ENCODE results near the gene MVB12B.
"Not testable (repeated sequence)": the region's sequence is repeated elsewhere in the genome, so short reads cannot be mapped to it uniquely, and the experiment has no call there.

MVB12B gene

DNA sequence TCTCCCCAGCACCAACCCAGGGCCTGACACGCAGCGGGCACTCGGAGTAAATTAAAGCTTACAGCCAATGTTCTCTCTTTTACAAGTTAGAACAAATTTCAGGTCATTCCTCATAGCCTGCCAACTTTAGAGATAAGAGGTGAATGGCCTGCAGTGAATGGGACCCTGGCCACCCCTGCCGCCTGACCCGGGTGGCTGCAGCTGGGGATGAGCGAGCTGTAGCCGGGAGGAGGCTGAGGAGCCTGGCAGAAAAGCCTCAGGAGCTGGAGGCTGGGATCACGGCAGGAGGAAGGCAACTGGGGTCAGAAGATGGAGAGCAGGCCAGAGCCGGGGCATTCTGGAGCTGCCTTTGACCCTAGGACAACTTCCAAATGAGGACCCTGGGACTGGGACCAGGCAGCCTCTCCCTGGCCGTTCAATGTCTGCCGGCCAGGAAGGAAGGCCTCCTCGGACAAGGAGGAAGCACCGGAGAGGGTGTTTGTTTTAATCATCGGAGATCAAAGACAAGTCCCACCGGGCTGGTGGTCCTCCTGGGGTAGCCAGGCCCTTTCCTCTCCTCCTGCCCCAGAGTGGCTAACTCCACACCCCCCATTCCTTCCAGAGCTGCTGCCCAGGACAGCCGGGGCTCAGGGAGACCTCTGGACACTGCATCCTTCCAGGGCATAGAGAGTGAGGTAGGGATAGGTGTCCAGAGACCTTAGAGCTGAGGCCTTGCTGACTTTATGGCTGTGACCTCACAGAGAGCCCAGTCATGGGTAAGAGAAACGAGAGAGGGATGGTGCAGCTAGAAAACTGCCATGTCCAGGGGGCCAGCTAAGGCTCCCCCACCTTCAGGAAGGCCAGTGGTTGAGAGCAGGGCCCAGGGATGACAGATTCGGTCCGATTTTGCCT, 199.8 kb downstream of the MVB12B start:
- DNase-seq: no peak

- no peak for DNase-seq
Observed at GRCh38 chr9:126527109-126527825, 200.6 kb downstream of the MVB12B start.

DNA sequence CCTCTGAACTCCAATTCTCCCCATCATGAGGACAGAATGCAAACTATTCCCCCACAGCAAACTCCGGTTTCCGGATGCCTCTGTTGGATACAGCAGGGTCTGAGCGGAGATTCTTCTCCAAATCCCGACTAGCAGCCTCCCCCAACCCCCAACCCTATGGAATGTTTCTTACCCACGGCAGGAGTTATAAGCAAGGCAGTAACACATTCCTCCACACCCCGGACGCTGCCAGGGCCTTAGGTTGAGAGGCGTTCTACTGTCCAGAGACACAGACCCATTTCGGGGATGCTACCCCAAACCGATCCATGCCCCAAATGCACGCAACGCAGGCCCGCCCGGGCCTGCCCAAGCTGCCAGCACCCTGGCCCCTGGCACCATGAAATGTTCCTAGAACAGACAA, 201.5 kb downstream of the MVB12B start:
- no peak for DNase-seq

GRCh38 chr9:126528915-126529314, 202.3 kb downstream of the MVB12B start:
- no peak for DNase-seq

DNA sequence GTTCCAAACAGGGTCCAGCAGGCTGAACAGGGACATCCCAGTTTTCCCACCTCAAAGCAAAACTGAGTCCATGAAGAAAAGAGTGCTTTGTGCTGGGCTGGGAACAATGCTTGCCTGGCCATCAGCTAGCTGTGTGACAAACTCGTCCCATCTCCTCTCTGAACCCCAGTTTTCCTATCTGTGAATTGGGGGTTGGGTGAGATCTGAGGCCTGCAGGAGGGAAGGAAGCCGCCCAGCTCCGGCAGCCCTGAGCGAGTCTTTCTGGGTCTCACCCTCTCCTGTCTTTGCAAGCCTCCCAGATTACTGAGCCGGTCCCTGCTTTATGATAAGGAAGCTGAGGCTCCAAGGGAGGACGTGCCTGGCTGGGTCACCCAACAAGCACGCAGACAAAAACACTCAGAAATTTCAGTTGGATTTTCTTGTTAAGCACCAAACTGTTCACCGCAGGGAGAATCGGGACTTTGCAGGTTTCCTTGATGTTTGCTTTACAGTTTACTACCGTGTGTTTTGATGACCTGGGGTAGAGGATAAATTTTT, 204.5 kb downstream of the MVB12B start:
- no peak for DNase-seq

GRCh38 chr9:126531591-126531990, 205.0 kb downstream of the MVB12B start:
- DNase-seq: no peak

- DNase-seq: no peak
Observed at GRCh38 chr9:126532019-126532462, 205.4 kb downstream of the MVB12B start.

GRCh38 chr9:126532489-126532888, 205.9 kb downstream of the MVB12B start:
- DNase-seq: no peak

- no peak for DNase-seq
Observed at GRCh38 chr9:126532951-126533925, 206.6 kb downstream of the MVB12B start.

- no peak for DNase-seq
Observed at GRCh38 chr9:126533926-126534310, 207.3 kb downstream of the MVB12B start.

DNA sequence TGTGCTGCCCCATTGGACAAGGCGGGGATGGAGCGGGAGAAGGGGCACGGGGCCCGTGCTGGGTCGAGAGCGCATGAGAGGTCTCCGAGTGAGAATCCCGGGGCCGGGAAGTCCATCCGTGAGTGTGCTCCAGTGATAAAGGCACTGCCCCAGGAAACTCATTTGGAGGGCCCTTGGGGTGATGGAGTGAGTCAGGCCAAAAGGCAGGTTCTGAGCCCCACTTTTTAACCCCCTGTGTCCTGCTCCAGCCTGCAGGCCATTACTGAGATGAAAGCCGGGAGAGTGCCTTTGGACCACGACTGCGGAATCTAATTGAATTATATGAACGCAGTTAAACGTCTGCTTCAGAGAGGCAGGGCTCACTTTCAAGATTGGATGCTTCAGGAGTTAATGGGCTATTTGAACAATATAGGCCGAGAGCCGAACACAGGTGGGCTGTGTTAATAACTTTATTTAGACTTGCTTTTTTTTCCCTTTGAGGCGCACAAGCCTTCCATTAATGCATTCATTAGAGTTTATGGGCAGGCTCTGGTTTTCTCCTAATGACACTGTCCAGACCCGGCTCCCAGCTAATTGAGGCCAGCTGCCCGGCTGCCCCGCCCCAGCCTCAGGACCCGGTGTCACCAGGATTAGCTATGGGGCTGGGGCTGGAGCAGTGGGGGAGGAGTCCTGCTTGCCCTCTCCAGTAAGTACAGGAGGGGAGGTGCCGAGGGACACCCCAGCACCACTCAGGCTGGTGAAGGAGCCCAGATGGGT, 208.0 kb downstream of the MVB12B start:
- DNase-seq: no peak

- no peak for DNase-seq
Observed at GRCh38 chr9:126536131-126536530, 209.5 kb downstream of the MVB12B start.

DNA sequence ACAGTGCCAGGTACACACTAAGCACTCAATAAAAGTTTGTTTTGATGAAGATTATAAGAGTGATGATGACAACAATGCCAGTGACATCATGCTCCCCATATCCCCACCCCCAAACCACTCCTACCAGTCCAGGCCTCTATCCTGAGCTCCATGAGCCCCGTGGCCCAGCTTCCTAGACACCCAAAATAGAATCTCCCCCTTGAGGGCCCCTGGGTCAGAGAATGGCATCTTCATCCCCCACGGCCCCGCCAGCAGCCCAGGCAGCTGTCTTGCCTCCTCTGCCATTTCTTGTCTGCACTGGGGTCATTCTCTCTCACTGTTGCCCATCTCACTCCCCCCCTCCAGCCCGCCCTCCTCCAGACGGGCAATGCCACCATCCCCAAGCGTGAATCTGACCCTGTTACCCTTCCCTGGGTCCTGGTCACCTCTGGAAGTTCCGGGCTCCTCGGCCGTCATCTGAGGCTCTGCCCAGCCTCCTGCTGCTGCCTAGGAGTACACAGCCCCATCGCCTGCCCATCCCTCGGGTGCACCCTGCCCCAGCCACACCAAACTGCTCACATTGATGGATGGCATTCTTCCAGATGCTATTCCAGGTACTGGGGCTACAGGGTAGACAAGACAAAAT, 210.3 kb downstream of the MVB12B start:
- no peak for DNase-seq

DNA sequence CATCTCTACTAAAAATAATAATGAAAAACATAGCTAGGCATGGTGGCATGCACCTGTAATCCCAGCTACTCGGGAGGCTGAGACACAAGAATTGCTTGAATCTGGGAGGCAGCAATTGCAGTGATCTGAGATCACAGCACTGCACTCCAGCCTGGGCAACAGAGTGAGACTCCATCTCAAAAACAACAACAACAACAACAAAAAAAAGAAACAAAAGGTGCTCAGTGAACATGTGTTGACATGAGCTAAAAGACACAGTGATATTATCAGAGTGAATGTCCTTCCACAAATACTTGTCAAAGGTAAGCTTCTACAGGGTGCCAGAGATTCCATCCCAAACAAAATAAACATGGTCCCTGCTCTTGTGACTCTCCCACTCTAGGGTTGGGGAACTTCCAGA, 211.9 kb downstream of the MVB12B start:
- no peak for DNase-seq

DNA sequence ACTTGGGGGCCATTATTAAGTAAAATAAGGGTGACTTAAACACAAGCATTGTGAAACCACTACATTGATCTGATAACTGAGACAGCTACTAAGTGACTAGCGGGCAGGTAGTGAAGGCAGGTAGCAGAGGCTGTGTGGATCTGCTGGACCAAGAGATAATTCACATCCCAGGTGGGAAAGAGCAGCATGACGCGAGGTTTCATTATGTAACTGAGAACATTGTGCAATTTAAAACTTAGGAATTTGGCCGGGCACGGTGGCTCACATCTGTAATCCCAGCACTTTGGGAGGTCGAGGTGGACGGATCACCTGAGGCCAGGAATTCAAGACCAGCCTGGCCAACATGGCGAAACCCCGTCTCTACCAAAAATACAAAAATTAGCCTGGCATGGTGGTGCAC, 213.8 kb downstream of the MVB12B start:
- DNase-seq: not testable (repeated sequence)

DNA sequence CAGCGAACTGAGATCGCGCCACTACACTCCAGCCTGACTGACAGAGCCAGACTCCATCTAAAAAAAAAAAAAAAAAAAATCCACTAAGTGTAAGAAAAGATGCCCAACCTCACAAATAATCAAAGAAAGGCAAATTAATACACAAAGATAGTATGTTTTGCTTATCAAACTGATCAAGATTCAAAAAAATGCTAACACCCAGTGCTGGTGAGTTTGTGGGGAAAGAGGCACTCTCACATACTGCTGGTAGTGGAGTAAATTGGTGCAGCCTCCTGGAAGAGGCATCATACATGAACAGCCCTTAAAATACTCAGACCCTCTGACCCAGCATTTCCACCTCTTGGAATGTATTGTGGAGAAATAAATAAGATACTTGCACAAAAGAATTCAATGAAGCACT, 216.9 kb downstream of the MVB12B start:
- no peak for DNase-seq

GRCh38 chr9:126545106-126545505, 218.5 kb downstream of the MVB12B start:
- no peak for DNase-seq

DNA sequence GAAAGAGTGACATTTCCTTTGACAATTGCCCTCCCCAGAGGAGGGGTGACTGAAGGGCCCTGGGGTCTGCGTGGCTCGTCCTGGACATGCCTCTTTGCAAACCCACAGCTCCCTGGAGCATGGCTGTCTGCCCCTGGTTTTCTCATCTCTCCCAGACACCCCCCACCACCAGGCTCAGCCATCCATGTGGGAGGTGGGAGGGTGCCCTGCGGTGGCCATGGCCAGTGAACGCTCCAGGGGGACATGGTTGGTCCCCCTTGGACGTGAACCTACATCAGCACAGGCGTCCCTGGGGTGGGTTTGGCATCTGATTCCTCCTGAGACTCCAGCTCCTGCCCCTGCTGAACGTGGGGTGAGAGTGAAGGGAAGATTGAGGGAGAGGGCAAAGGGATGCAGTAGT, 219.4 kb downstream of the MVB12B start:
- DNase-seq: no peak

DNA sequence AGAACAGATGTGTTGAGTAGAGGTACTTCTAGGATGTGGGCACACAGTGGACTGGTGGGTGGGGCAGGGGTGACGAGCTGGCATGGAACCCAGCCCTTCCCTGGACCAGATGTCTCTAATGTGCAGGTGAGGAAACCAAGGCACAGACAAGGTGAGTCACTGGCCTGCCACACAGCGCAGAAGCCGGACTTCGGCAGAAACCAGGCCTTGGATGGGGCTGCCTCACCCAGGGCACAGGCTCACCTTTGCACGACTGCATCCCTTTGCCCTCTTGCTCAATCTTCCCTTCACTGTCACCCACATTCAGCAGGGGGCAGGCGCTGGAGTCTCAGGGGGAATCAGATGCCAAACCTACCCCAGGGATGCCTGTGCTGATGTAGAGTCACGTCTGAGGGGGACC, 221.7 kb downstream of the MVB12B start:
- DNase-seq: no peak

GRCh38 chr9:126549246-126550006, 222.8 kb downstream of the MVB12B start:
- no peak for DNase-seq

DNA sequence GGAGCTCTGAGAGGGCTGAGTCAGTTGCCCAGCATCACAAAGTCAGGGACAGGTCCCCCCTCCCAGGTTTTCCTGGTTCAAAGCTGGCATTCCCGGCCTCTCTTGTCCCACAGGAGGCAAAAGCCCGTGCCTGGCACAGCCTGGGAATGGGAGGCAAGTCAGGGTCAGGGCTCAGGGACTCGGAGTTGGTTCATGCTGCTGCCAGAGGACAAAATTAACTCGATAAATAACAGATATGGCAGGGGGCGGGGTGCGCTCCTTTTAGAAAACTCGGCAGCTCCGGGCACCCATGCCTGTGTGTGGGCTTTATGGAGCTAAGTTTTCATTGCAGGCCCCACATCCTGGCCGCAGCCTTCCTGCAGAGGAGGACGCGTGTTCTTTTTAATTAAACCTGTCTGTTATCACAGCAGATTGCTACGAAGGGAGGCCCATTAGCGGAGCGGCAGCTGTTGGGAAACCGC, 224.3 kb downstream of the MVB12B start:
- no peak for DNase-seq

All from stimulated activated CD4-positive, alpha-beta T cell treated with anti-CD3 and anti-CD28 coated beads, Interleukin-2, amount 100 ng/mL, for 24 hours (primary cell).